SK-N-SH (cell line): ENCODE measurements around the gene CNNM3.

ENCODE experiments used
- EZH2phosphoT487 ChIP-seq: fragments of 200-600 bp; sonication (generic); IDR thresholded peaks from 2 replicates; pipeline ENCODE4 v1.6.1; 2017; ENCODE audit warnings: low read depth, mixed run types, mild to moderate bottlenecking, antibody characterized with exemption, moderate library complexity, borderline replicate concordance
- FOSL2 ChIP-seq: IDR thresholded peaks from 2 replicates; pipeline ENCODE4 v1.4.0; 2012; ENCODE audit warnings: low read depth, mild to moderate bottlenecking, moderate library complexity, borderline replicate concordance
- GABPA ChIP-seq: IDR thresholded peaks from 2 replicates; pipeline ENCODE4 v1.4.0; 2012; ENCODE audit warnings: low read depth, mild to moderate bottlenecking
- POLR2AphosphoS5 ChIP-seq: IDR thresholded peaks from 2 replicates; pipeline ENCODE4 v1.6.1; 2012; ENCODE audit warnings: low read depth, low read length
- TF ChIP-seq, protein P1 (sequence below): fragments of 200-600 bp; sonication (generic); IDR thresholded peaks from 2 replicates; pipeline ENCODE4 v1.6.1; 2017; ENCODE audit warnings: antibody characterized with exemption, mild to moderate bottlenecking, moderate library complexity
- TF ChIP-seq, protein P2 (sequence below): fragments of 150-350 bp; IDR thresholded peaks from 2 replicates; pipeline ENCODE4 v1.6.1; 2017; ENCODE audit warnings: antibody characterized with exemption, low read length, low read depth, borderline replicate concordance

DNA sequence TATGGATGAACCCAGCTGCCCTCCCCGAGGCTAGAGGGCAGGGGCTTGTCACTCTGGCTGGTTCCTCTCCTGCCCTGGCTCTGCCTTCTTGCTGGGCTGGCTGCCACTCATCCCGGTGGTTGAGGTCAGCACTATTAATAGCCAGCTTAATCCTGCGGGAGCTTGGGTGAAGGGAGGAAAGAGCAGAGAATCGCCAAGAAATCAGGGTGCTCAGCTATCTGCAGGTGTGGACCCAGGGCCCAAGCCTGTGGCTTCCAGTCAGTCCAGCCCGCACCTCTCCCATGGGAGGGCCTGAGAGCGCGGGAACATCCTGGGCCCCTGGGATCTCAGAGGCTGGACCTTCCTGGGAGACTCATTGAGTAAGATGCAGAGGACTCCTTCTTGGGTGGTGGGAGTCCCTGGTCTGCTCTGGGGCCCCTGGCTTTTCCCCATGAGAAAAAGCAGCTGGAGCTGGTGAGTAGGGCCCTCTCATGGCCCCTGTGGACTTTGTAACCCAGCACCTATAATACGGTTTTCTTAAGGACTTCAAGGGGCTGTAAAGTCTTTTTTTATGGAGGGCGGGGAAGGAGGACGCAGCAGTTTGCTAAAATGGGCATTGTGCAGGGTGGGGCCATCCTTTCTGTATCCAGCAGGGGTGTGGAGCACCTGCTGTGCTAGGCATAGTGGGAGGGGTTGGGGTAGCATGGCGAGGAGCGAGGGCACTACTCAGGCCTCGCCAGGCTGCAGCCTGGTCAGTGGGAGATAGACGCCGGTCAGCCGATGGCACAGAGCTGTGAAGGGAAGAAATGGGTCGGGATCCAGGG, 27.4 kb upstream of the CNNM3 start:
- TF ChIP-seq, protein P1, sequence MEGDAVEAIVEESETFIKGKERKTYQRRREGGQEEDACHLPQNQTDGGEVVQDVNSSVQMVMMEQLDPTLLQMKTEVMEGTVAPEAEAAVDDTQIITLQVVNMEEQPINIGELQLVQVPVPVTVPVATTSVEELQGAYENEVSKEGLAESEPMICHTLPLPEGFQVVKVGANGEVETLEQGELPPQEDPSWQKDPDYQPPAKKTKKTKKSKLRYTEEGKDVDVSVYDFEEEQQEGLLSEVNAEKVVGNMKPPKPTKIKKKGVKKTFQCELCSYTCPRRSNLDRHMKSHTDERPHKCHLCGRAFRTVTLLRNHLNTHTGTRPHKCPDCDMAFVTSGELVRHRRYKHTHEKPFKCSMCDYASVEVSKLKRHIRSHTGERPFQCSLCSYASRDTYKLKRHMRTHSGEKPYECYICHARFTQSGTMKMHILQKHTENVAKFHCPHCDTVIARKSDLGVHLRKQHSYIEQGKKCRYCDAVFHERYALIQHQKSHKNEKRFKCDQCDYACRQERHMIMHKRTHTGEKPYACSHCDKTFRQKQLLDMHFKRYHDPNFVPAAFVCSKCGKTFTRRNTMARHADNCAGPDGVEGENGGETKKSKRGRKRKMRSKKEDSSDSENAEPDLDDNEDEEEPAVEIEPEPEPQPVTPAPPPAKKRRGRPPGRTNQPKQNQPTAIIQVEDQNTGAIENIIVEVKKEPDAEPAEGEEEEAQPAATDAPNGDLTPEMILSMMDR = no peak
- no peak for TF ChIP-seq GABPA
- no peak for TF ChIP-seq FOSL2
- no peak for TF ChIP-seq EZH2phosphoT487
- TF ChIP-seq, protein P2, sequence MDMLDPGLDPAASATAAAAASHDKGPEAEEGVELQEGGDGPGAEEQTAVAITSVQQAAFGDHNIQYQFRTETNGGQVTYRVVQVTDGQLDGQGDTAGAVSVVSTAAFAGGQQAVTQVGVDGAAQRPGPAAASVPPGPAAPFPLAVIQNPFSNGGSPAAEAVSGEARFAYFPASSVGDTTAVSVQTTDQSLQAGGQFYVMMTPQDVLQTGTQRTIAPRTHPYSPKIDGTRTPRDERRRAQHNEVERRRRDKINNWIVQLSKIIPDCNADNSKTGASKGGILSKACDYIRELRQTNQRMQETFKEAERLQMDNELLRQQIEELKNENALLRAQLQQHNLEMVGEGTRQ = no peak
- no peak for TF ChIP-seq POLR2AphosphoS5
